Tibial nerve (tissue), 4 donors: ENCODE measurements around the gene PAX8.

Experiments
- EP300 ChIP-seq, 2 donors: sonication (generic); formaldehyde crosslinking; IDR thresholded peaks; one replicate each; pipeline ENCODE4 v1.6.1; 2017; ENCODE audit warnings: antibody characterized with exemption in 2 of 2, mild to moderate bottlenecking in 1 of 2
- TF ChIP-seq, protein P1 (sequence below), 5 experiments: fragments of 200-600 bp in 3 of 5; fragments of 450-650 bp in 2 of 5; sonication (generic) in 3 of 5; IDR thresholded peaks; one replicate each; pipeline ENCODE4 v1.5.1; 2016 to 2019; ENCODE audit warnings: antibody characterized with exemption in 5 of 5, mild to moderate bottlenecking in 3 of 5, moderate library complexity in 2 of 5

DNA sequence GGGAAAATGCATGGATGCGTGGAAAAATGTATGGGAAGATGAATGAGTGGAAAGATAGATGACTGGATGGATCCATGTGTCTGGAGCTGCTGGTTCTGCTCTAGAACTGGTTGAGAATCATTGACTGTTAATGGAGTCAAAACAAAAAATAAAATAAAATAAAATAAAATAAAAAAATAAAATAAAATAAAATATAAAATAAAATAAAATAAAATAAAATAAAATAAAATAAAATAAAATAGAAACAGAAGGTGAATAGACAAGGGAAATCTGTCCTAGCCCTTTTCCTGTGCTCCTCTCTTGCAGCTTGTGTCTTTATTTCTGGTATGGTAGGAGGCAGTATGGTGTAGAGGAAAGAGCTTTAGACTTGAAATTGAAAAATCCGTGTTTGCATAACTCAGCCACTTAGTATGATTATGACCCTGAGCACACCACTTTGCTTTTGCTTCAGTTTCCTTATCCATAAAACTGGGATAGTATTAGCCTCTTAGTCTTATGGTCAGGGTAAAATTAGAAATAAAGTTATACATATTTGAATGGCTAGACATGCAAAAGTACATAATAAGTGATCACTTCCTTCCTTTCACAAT is 54.0 kb downstream of the PAX8 start:
- TF ChIP-seq, protein P1, sequence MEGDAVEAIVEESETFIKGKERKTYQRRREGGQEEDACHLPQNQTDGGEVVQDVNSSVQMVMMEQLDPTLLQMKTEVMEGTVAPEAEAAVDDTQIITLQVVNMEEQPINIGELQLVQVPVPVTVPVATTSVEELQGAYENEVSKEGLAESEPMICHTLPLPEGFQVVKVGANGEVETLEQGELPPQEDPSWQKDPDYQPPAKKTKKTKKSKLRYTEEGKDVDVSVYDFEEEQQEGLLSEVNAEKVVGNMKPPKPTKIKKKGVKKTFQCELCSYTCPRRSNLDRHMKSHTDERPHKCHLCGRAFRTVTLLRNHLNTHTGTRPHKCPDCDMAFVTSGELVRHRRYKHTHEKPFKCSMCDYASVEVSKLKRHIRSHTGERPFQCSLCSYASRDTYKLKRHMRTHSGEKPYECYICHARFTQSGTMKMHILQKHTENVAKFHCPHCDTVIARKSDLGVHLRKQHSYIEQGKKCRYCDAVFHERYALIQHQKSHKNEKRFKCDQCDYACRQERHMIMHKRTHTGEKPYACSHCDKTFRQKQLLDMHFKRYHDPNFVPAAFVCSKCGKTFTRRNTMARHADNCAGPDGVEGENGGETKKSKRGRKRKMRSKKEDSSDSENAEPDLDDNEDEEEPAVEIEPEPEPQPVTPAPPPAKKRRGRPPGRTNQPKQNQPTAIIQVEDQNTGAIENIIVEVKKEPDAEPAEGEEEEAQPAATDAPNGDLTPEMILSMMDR (IDR thresholded peaks at IDR 0.05): no peak
- TF ChIP-seq EP300 (IDR thresholded peaks at IDR 0.05): no peak
